ENCODE data around the gene BRD3.

The BRD3 gene

DNA sequence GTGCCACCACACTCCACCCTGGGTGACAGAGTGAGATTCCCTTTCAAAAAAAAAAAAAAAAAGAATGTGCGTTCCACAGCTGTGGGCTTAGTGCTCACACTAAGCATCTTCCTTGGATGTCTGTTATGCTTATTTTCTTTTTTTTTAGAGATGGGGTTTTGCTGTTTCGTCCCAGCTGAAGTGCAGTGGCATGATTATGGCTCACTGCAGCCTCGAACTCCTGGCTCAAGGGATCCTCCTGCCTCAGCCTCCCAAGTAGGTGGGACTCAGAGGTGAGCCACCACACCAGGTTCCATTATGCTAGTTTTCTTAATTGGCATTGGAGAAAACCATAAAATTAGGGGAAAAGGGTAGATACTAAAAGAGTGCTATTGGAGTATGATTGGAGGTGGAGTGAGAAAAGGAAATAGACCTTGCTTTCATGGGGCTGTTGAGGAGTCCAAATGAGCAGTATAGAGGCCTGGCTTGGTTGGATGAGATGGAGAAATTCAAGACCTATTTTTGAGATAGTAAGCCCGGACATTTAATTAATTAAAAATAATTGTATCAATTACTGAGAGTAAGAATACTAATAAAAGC is 43.5 kb downstream of the BRD3 start:
- no peak for DNase-seq (ENCODE audit: low read depth)

DNA sequence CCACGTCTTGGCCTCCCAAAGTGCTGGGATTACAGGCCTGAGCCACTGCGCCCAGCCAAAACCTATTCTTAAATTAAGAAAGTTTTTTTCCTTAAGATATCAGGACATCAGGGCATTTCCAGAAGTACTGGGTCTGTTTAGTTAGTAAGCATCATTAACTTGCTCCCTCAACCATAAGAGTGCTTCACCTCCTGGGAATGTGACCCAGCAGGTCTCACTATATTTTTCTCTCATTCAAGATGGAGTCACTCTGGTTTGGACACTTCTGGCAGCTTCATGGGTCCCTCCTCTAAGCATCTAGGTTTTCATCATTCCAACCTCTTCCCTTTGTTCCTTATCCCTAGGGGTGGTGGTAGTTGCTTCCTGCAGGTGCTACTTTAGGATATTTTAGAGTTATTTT is 52.9 kb downstream of the BRD3 start:
- no peak for DNase-seq (ENCODE audit: low read depth)

DNA sequence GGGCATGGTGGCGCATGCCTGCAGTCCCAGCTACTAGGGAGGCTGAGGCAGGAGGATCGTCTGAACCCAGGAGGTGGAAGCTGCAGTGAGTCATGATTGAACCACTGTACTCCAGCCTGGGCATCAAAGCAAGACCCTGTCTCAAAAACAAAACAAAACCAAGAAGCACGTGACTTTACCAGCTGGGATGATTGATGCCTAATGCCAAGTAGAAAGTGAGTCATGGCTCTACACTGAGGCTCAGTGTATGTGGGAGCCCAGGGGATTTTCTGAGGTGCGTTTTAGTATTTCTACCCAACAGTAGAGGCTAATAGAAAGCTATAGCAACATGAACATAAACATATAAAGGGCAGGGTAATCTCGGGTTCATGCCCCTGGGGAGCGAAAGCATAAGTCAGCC is 56.4 kb downstream of the BRD3 start:
- no peak for DNase-seq (ENCODE audit: low read depth)

DNA sequence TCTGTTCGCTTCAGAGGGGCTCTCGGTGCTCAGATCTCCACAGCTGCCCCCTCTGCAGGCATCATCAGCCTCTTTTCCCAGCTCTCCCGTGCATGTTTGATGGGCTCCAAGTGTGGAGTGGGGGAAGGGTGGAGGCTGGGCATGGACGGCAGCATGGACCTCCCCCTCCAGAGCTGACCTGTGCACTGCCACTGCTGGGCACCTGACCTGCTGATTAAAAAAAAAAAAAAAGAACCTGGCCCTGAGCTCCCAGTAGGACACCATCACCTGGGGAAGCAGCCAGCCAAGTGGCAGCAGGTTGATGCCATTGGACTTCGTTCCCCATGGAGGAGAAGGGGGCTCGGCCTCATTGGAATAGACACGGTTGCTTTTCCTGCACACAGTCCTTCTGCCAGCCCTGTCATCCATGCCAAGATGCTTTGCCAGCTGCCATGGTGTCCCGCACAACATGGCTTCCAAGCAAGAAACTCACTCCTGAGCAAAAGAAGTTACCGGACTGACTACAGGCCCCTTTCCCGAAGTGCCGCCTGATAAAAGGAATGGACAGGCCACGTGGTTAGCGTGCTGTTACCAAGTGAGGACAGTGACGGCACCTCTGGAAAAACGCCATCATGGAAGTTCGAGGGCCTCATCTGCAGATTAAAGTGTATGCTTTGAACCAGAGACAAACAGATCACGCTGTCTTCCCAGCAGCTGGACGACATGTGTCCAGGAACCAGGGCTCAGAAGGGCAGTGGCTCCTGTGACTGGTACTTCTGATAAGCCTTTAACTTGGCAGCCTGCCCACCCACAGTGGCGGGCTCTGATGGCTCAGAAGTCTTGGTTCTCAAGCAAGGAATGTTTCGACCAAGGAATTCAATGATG is 57.3 kb downstream of the BRD3 start:
- no peak for DNase-seq (ENCODE audit: low read depth)

DNA sequence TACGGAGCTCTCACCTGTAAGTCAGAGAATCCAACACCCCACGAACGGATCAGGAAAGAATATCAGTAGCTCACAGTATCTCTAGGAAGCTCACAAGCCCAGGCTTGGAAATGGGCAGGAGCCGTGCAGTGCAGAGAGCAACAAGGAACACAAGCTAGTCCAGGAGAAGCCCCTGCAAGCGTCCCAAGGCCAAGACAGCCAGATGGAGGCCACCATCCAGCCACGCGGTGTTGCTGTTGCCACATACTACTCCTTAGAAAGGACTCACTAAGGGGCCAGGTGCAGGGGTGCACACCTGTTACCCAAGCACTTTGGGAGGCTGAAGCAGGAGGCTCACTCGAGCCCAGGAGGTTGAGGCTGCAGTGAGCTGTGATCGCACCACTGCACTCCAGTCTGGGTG is 60.3 kb downstream of the BRD3 start:
- no peak for DNase-seq (ENCODE audit: low read depth)

DNA sequence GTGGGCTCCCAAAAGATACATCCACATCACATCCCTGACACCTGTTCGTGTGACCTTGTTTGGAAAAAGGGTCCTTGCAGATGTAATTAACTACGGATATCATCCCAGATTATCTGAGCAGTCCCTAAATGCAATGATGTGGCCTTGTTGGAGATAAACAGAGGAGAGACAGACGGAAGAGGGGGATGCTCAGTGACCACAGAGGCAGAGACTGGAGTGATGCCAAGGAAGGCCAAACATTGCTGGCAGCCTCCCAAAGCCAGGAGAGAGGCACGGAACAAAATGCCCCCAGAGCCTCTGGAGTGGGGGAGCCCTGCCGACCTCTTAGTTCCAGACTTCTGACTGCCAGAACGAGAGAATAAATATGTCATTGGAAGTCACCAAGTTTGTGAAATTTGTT is 60.7 kb downstream of the BRD3 start:
- DNase-seq (ENCODE audit: low read depth), result no peak

DNA sequence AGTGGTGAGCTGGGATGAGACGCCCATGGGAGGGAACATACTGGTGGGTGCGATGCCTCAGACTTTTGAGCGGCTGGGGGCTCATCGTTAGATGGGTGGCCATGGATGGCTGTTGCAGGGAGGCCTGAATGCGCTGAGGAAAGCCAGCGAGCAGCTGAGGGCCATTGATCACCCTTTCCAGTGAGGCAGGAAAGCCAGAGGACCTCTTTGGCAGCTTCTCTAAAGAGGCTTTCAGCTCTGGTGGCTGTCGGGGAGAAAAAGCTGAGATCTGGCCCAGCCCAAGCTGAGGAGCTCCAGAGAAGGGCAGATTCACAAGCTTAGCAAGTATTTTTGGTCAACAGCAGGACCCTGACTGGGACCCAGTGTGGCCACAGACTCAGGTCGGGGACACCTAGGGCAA is 62.4 kb downstream of the BRD3 start:
- no peak for DNase-seq (ENCODE audit: low read depth)

DNA sequence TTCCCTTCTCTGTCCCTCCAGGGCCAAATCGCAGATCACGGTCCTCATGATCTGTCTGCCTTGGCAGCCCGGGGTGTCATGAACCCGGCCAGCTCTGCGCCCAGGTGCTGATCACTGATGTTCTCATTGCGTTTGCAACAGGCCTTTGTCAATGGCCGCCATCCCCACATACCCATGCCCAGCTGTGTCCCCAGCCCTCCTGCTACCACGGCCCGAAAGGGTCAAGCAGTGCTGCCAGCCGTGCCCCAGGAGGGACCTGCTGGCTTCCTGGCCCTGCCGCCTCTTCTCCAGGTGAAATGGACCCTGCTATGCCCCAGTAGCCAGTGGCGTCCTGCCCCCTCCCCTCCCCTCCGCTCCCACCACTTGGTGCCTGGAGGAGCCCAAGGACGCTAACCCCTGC is 62.9 kb downstream of the BRD3 start:
- no peak for DNase-seq (ENCODE audit: low read depth)

DNA sequence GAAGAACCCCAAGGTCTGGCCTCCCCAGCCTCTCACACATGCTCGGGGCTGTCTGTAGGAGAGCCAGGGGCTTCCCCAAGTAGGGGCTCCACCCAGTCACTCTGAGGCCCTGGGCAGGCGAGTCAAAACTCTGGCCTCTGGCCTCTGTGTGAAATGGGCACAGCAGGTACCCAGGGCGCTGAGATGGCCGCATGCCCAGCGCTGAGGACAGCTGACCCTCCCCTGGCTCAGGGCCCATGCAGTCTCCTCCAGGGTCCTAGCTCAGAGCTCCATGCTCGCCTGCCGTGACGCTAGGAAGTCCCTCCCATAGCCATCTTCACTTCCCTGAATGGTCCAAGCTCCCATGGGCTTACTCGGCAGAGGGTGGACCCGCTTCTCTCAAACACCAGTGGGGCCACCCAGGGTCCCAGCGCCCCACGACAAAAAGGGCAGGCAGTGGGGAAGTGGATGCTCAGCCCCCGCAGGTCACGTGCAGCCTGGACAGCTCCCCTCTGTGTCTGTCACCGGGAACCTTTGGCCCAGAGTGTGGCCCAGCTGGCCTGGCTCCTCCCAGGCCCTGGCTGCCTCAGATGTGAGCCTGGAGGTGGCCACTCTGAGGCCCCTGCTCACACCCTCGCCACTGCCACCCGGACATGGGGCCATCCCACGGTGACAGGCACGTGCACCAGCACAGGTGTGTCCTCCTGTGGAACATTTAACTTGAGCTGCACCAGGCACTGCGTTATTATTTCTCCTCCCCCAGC is 63.5 kb downstream of the BRD3 start:
- no peak for DNase-seq (ENCODE audit: low read depth)

DNA sequence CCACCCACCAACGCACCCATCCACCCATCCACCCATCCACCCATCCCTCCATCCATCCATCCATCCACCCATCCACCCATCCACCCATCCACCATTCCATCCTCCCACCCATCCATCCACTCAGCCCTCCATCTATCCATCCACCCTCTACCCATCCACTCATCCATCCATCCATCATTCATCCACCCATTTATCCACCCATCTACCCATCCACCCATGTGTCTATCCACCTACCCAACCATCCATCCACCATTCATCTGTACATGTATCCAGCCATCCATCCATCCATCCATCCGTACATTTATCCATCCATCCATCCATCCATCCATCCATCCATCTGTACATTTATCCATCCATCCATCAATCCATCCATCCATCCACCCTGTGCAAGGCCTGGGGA is 64.6 kb downstream of the BRD3 start:
- DNase-seq (ENCODE audit: low read depth), result no peak

DNA sequence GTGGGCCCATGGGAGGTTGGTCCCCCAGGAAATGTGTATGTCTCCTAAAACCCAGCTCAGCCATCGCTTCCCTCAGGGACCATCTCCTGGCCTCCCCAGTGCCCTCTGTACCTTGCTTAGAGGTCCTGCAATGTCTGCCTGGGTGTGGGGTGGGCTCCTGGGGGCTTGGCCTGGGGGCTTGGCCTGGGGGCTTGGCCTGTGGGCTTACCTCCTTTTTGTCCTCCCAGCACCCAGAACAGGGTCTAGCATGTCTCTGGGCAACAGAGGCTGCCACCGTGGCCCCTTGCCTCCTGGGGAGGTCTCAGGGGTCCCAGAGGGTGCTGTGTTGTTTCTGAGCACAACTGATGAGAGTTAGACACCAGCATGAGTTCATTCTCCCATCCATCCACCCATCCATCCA is 65.0 kb downstream of the BRD3 start:
- no peak for DNase-seq (ENCODE audit: low read depth)

DNA sequence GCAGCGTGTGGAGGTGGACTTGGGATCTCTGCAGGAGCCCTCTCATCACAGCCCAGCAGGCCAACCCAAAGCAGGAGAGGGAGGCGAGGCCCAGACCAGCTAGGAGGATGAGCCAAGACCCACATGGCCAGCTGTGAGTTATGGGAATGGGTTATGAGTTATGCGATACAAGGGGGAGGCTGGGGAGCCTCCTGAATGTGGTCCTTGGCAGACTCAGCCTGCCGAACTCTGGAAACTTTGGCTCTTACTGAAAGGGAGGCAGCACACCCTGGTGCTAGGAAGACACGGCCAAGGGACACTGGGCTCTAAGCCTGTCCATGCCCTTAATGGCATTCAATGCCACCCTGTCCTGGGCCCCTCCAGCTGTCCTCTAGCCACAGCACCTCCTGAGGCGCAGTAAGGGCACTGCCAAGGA is 68.0 kb downstream of the BRD3 start:
- no peak for DNase-seq (ENCODE audit: low read depth)

DNA sequence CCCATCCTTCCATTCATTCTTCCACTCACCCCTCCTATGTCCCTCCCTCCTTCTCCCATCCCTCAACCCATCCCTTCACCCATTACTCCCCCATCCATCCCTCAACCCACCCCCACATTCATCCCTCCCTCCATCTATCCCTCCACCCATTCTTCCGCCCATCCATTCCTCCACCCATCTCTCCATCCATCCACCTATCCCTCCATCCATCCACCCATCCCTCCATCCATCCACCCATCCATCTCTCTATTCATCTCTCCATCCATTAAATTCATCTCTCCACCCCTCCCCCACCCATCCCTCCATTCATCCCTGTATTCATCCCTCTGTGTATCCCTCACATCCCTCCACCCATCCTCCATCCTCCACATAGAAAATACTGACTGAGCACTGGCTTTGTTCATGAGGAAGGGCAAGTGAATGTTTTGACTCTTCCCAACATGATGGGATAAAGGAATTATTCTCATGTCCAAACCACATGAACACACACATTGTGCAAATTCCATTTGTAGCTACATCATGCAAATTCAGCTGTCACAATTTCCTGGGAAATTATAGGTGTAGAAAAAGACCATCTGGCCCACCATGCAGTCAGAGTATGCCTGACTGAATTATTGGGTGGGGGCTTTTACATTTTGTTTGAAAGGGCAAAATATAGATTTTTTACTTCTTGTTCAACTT is 68.8 kb downstream of the BRD3 start:
- DNase-seq (ENCODE audit: low read depth), result no peak

DNA sequence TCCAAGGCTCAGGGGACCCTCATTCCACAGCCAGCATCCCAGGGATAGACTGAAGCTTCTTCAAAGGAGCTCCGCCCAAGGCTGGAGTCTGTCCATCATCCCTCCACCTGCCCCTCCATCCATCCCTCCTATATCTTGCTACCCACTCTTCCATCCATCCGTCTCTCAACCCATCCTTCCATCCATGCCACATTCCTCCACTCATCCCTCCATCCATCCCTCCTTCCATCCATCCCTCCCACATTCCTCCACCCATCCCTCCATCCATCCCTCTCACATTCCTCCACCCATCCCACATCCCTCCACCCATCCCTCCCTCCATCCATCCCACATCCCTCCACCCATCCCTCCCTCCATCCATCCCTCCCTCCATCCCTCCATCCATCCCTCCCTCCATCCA is 70.2 kb downstream of the BRD3 start:
- no peak for DNase-seq (ENCODE audit: low read depth)

DNA sequence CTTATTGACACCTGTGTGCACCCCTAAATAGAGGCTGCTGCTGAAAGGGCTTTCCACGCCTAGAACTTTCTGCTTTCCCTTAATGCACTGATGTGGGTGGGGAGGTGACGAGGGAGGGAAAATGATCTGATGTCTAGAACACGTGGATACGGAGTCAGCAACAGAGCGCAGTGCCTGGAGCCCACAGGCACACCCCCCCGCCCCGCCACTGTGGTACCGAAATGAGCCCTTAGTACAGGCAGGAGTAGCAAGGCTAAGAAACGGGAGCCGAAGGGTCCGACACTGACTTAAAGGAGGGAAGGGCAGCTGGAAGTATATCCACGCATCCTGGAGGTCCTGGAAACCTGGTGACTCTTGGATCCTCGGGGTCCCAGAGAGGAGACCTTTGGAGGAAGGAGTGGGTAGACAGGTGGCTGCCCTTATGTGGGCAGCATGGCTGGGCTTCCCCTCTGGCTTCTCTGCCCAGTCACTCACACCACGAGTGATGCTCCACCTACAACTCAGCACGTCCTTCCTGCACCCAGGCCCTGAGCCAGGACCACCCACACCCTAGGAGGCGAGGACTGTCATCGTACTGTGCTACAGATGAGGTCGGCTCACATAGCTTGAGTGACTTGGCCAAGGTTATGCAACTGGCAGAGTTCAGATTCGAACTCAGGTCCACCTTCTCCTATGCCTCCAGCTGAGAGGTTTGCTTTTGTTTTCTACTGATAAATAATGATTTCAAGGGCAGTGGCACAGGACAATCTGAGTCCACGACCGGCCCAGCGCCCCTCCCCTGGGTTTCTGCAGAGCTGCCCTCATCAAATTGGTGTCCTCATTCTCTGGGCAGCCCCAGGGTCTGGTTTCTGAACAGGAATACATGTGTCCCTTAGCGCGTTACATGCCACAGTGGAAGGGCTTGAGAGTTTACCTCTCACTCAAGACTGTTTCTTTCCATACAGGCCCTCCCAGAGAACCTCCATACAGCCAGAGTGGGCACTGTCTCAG is 71.0 kb downstream of the BRD3 start:
- DNase-seq (ENCODE audit: low read depth), result no peak

DNA sequence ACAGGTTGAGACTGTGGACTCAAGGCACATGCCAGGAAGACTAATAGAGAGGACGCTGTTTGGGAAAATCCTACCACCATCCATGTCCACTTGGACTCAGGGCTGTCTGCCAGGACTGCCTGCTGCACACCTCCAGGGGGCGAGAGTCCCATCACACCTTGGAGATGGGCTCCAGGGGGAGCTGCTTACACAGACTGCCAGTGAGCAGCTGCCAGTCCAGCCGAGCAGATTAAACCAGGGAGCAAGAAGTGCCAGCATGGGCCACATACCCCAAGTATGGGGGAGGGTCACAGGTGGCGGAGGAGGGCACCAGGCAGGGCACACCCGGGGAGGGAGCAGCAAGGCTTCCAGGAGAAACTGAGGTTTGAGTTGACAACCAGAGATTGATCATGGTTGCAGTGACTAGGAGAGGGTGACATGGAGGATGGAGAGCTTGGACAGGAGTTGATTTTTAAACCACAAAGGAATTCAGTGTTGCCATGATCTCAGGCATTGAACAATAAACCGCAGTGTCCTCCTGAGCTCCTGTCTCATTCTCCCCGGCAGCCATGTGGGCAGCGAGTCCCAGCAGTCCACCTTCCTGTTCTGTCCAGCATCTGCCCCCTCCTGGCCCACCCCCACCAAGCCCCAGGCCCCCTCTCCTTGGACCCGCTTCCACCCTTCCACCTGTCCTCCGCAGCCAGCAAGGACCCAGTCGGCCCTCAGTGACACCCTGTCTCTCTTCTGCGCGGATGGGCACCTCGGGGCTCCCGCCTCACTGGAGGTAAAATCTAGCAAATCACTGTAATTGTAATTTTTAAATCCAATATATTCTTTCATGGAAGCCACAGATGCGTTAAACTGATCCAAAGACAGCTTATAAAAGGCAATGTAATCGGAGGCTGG is 72.6 kb downstream of the BRD3 start:
- DNase-seq (ENCODE audit: low read depth), result no peak

DNA sequence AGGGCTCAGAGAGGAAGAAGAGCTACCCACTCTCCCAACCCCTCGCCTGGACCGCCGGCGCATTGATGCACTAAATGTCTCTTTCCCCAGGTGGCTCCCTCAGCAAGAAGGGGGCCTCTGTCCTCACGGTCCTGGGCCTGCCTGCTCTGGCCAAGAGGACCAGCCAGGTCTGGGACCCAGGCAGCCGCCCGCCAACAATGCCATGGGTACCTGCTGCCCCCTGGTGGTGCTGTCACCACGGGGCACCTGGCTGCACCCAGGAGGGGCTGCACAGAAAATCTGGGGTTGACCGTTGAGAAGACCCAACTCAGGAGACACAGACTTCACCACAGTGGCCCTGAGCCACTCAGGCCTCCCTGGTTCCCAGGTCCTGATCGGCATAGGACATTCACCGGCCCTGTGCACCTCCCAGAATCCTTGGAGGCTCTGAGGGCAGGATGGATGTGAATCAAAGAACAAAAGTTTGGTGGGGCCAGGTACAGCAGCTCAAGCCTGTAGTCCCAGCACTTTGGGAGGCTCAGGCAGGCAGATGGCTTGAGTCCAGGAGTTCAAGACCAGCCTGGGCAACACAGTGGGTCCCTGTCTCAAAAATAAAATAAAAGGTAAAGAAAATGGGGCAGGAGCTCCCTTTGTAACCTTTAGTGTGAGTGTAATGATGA is 73.3 kb downstream of the BRD3 start:
- peak; percentile 69 for DNase-seq (ENCODE audit: low read depth)

DNA sequence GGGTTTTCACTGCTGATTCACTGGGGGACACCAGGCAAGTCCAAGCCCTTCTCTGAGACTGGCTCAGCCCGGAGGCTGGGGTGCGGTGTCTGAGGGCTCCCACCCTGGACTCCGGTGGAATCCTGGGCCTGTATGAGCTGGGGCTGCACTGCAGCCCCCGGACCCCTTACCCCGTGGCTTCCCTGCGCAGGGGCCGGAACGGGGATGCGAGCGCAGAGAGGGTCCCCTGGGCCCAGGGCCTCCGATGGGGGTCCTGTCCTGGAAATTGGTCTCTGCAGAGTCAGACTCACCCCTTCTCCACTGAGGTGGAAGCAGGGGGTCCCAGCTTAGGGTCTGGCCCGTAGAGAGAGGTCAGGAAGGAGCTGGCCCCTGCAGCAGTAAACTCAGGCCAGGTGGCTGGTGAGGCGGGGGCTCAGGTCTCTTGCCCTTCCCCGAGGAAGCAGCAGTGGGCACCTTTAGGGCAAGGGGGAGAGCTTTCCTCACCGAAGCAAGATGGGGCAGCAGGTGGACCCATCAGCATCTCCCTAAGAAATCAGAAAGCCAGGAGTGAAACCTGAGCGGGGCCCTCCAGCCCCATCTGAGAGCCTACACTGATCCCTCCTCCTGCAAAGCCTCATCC is 74.1 kb downstream of the BRD3 start:
- DNase-seq (ENCODE audit: low read depth), result no peak

Measured in stimulated activated CD8-positive, alpha-beta memory T cell treated with anti-CD3 and anti-CD28 coated beads, Interleukin-15, amount 100 ng/mL, for 24 hours (primary cell).